SK-N-SH (cell line): ENCODE measurements around the gene SLAMF7. TPM values are rescaled to one million over a fixed set of nuclear protein-coding genes. Genes with fewer than 3 reads are reported as not detected.
"Not testable (repeated sequence)": the region's sequence is repeated elsewhere in the genome, so short reads cannot be mapped to it uniquely, and the experiment has no call there.

Experiments used
- CTCF ChIA-PET: fragments of 300-600, 350-600 bp; formaldehyde crosslinking; extraction: SDS; loops from one replicate; lab custom pipeline; 2021; lab: Yijun Ruan, JAX
- POLR2A ChIA-PET: fragments of 350-600 bp; sonication (Branson Sonifier 250); formaldehyde crosslinking; extraction: SDS; loops from one replicate; lab custom pipeline; 2020; ENCODE audit warnings: antibody characterized with exemption, inconsistent platforms; lab: Yijun Ruan, JAX
- DNase-seq: peaks from one replicate; pipeline ENCODE4 v3.0.0; 2012
- H2AFZ ChIP-seq: fragments of 200-600 bp; sonication (generic); 2 replicates; pipeline ENCODE4 v1.8.1; 2016; ENCODE audit warnings: antibody characterized with exemption, mild to moderate bottlenecking, low read depth
- H3F3A ChIP-seq: fragments of 200-600 bp; sonication (generic); replicated peaks from 2 replicates; pipeline ENCODE3; 2016; ENCODE audit warnings: antibody characterized with exemption, mild to moderate bottlenecking; ENCODE audit not compliant: insufficient read depth
- H3K27ac ChIP-seq, 2 experiments: fragments of 200-500 bp in 1 of 2; fragments of 200-600 bp in 1 of 2; sonication (Bioruptor generic) in 1 of 2; sonication (generic), shearing (Covaris generic) in 1 of 2; 2 replicates each; pipeline versions ENCODE4 v1.5.1 to v1.6.1; 2014 to 2016; ENCODE audit warnings: low read depth in 2 of 2, inconsistent platforms in 1 of 2, low read length in 1 of 2, mild to moderate bottlenecking in 1 of 2, mixed read lengths in 1 of 2
- H3K27me3 ChIP-seq: fragments of 200-600 bp; sonication (generic), shearing (Covaris generic); 2 replicates; pipeline ENCODE4 v1.6.1; 2016; ENCODE audit warnings: mixed run types; ENCODE audit not compliant: insufficient read depth
- H3K36me3 ChIP-seq, 2 experiments: fragments of 200-500 bp in 1 of 2; fragments of 200-600 bp in 1 of 2; sonication (Bioruptor generic) in 1 of 2; sonication (generic) in 1 of 2; replicated peaks in 1 of 2; 2 replicates each; pipeline versions ENCODE3 to v1.5.1; 2014 to 2016; ENCODE audit warnings: low read length in 1 of 2, mild to moderate bottlenecking in 1 of 2; ENCODE audit not compliant: insufficient read depth in 2 of 2, control insufficient read depth in 1 of 2
- H3K4me1 ChIP-seq, 2 experiments: fragments of 200-500 bp in 1 of 2; fragments of 200-600 bp in 1 of 2; sonication (Bioruptor generic) in 1 of 2; sonication (generic), shearing (Covaris generic) in 1 of 2; 2 replicates each; pipeline versions ENCODE4 v1.5.1 to v1.6.1; 2014 to 2016; ENCODE audit warnings: low read depth in 1 of 2, low read length in 1 of 2, mixed run types in 1 of 2; ENCODE audit not compliant: insufficient read depth in 2 of 2, control insufficient read depth in 1 of 2
- H3K4me2 ChIP-seq: fragments of 200-600 bp; sonication (generic), shearing (Covaris generic); 2 replicates; pipeline ENCODE4 v1.6.1; 2017; ENCODE audit warnings: mixed run types
- H3K4me3 ChIP-seq, 2 experiments: fragments of 200-500 bp in 1 of 2; fragments of 200-600 bp in 1 of 2; sonication (Bioruptor generic) in 1 of 2; sonication (generic), shearing (Covaris generic) in 1 of 2; 2 replicates each; pipeline versions ENCODE4 v1.5.1 to v1.8.1; 2014 to 2016; ENCODE audit warnings: low read depth in 2 of 2, inconsistent platforms in 1 of 2, low read length in 1 of 2, mild to moderate bottlenecking in 1 of 2, mixed read lengths in 1 of 2, moderate library complexity in 1 of 2
- H3K79me2 ChIP-seq: fragments of 200-600 bp; sonication (generic); 2 replicates; pipeline ENCODE4 v1.8.1; 2017; ENCODE audit warnings: mild to moderate bottlenecking; ENCODE audit not compliant: insufficient read depth
- H3K9ac ChIP-seq: fragments of 200-600 bp; sonication (generic); 2 replicates; pipeline ENCODE4 v1.6.1; 2017; ENCODE audit warnings: mixed run types
- H3K9me2 ChIP-seq: fragments of 200-600 bp; sonication (generic); 2 replicates; pipeline ENCODE4 v1.6.1; 2017; ENCODE audit warnings: mixed run types
- H3K9me3 ChIP-seq: fragments of 200-600 bp; sonication (generic); 2 replicates; pipeline ENCODE4 v1.6.1; 2017; ENCODE audit warnings: mixed run types, mild to moderate bottlenecking, moderate library complexity
- H4K20me1 ChIP-seq: fragments of 200-600 bp; sonication (generic); 2 replicates; pipeline ENCODE4 v1.6.1; 2017; ENCODE audit warnings: mild to moderate bottlenecking, mixed run types; ENCODE audit not compliant: insufficient read depth
- ELF1 ChIP-seq: IDR thresholded peaks from 2 replicates; pipeline ENCODE4 v1.4.0; 2012
- EP300 ChIP-seq, 2 experiments: IDR thresholded peaks; 2 replicates each; pipeline versions ENCODE4 v1.4.0 to v1.6.1; 2012; ENCODE audit warnings: borderline replicate concordance in 1 of 2, low read depth in 1 of 2, low read length in 1 of 2
- EZH2phosphoT487 ChIP-seq: fragments of 200-600 bp; sonication (generic); IDR thresholded peaks from 2 replicates; pipeline ENCODE4 v1.6.1; 2017; ENCODE audit warnings: low read depth, mixed run types, mild to moderate bottlenecking, antibody characterized with exemption, moderate library complexity, borderline replicate concordance
- FOSL2 ChIP-seq: IDR thresholded peaks from 2 replicates; pipeline ENCODE4 v1.4.0; 2012; ENCODE audit warnings: low read depth, mild to moderate bottlenecking, moderate library complexity, borderline replicate concordance
- FOXJ3 ChIP-seq: sonication (generic); formaldehyde crosslinking; IDR thresholded peaks from 2 replicates; pipeline ENCODE4 v1.5.1; 2020; ENCODE audit warnings: mild to moderate bottlenecking, missing genetic modification reagents
- GABPA ChIP-seq: IDR thresholded peaks from 2 replicates; pipeline ENCODE4 v1.4.0; 2012; ENCODE audit warnings: low read depth, mild to moderate bottlenecking
- MXI1 ChIP-seq: IDR thresholded peaks from 2 replicates; pipeline ENCODE4 v1.6.1; 2012; ENCODE audit warnings: mild to moderate bottlenecking, low read depth, low read length, improper control_type of control experiment
- NFIC ChIP-seq: IDR thresholded peaks from 2 replicates; pipeline ENCODE4 v1.4.0; 2012; ENCODE audit warnings: borderline replicate concordance
- NRF1 ChIP-seq: IDR thresholded peaks from 2 replicates; pipeline ENCODE4 v1.6.1; 2012; ENCODE audit warnings: low read depth, mild to moderate bottlenecking, low read length
- PBX3 ChIP-seq: IDR thresholded peaks from 2 replicates; pipeline ENCODE4; 2012
- POLR2AphosphoS5 ChIP-seq: IDR thresholded peaks from 2 replicates; pipeline ENCODE4 v1.6.1; 2012; ENCODE audit warnings: low read depth, low read length
- RCOR1 ChIP-seq: fragments of 150-350 bp; IDR thresholded peaks from 2 replicates; pipeline ENCODE4 v1.6.1; 2017; ENCODE audit warnings: antibody characterized with exemption, low read length
- RXRA ChIP-seq: IDR thresholded peaks from 2 replicates; pipeline ENCODE4 v1.4.0; 2012; ENCODE audit warnings: low read depth, mild to moderate bottlenecking, borderline replicate concordance
- SMC3 ChIP-seq: IDR thresholded peaks from 2 replicates; pipeline ENCODE4 v1.6.1; 2012; ENCODE audit warnings: low read depth, low read length, improper control_type of control experiment
- YY1 ChIP-seq: IDR thresholded peaks from 2 replicates; pipeline ENCODE4 v1.4.0; 2012; ENCODE audit warnings: low read depth, mild to moderate bottlenecking
- ZBTB33 ChIP-seq: IDR thresholded peaks from 2 replicates; pipeline ENCODE4 v1.4.0; 2012; ENCODE audit warnings: low read depth, borderline replicate concordance
- WGBS: methylation state at CpG from one replicate; pipeline ENCODE4 v1.1.6; 2017; ENCODE audit warnings: low lambda C conversion rate; 5-methylcytosine and 5-hydroxymethylcytosine counted together
- polyA plus RNA-seq, 3 experiments: library from polyadenylated mRNA; depleted of rRNA; stranded (reverse); fragments of >200 nt; gene quantifications; 2 replicates each; pipeline ENCODE4 v1.2.3, GENCODE V29; 2012
- TF ChIP-seq, protein P1 (sequence below): fragments of 200-600 bp; sonication (generic); IDR thresholded peaks from 2 replicates; pipeline ENCODE4 v1.6.1; 2017; ENCODE audit warnings: antibody characterized with exemption, mild to moderate bottlenecking, moderate library complexity

The SLAMF7 gene
- polyA plus RNA-seq, 1 of the 3 experiments (the other 2 are of a cell fraction), result not detected

DNA sequence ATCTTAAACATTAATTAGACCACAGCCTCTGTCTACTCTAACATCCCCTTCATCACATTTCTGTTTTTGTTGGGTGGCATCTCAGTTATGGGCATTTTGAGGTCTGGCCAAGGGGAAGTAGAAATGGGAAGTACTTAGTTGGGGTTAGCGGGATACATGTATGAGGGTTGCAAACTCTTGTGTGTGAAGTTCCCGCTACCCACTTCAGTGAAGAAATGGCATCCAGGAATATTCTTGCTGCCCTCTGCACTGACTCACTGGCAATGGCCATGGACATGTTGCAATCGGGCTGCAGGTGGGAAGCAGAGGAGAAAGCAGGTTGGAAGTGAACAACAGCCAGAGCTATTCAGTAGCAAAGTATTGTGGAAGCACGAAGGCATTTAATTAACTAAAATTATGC lies 34.8 kb upstream of the SLAMF7 start:
- Histone ChIP-seq H3K27ac (no peak overlapping the region), H3K4me1 (no peaks in the 10 kb centered on the region), H3K36me3 (no peaks in the 10 kb centered on the region), H3F3A (no peaks in the 10 kb centered on the region), H3K4me3 (no peak overlapping the region), H2AFZ (no peak overlapping the region), H3K9me2 (no peaks in the 10 kb centered on the region), H3K4me2 (no peak overlapping the region), H3K27me3 (peaks cover 21% of the 10 kb centered on the region; the same call in 1 of the 2 replicates), H3K9me3 (no peaks in the 10 kb centered on the region), H3K79me2 (no peaks in the 10 kb centered on the region), H4K20me1 (no peaks in the 10 kb centered on the region), H3K9ac (no peak overlapping the region)
- ChIA-PET CTCF (interaction anchor here (0.9 kb wide), 1 partner anchor 23 kb away, joined by 3 read pairs; no protein-coding TSS in a partner anchor), POLR2A (no interaction called here)
- 7% methylated on average over 4 of the region's 4 CpGs for WGBS
- TF ChIP-seq POLR2AphosphoS5, result no peak
- no peak for TF ChIP-seq FOSL2
- TF ChIP-seq EZH2phosphoT487, result no peak
- TF ChIP-seq RCOR1, result no peak
- no peak for TF ChIP-seq FOXJ3
- no peak for TF ChIP-seq EP300 (IDR thresholded peaks at IDR 0.05; ENCODE audit: borderline replicate concordance in 1 of 2, low read depth in 1 of 2, low read length in 1 of 2)
- no peak for TF ChIP-seq ELF1
- TF ChIP-seq MXI1, result no peak
- no peak for DNase-seq

GRCh38 chr1:160705212-160705621 lies 33.8 kb upstream of the SLAMF7 start:
- CTCF ChIA-PET, result interaction anchor here (0.9 kb wide), 1 partner anchor 22 kb away, joined by 3 read pairs; no protein-coding TSS in a partner anchor

GRCh38 chr1:160705742-160706141 lies 33.3 kb upstream of the SLAMF7 start:
- no peaks in the 10 kb centered on the region for H3K36me3 ChIP-seq
- no peaks in the 10 kb centered on the region for H3F3A ChIP-seq
- CTCF ChIA-PET, result no interaction called here
- H2AFZ ChIP-seq, result no peak overlapping the region
- H3K4me1 ChIP-seq, result no peaks in the 10 kb centered on the region
- peaks cover 25% of the 10 kb centered on the region; the same call in 1 of the 2 replicates for H3K27me3 ChIP-seq
- no peak for DNase-seq
- no peaks in the 10 kb centered on the region for H3K9me3 ChIP-seq
- POLR2A ChIA-PET, result no interaction called here
- no peaks in the 10 kb centered on the region for H4K20me1 ChIP-seq
- H3K9ac ChIP-seq, result no peak overlapping the region
- H3K4me2 ChIP-seq, result no peak overlapping the region
- H3K9me2 ChIP-seq, result no peaks in the 10 kb centered on the region
- H3K79me2 ChIP-seq, result no peaks in the 10 kb centered on the region
- no peak overlapping the region for H3K4me3 ChIP-seq
- H3K27ac ChIP-seq, result no peak overlapping the region
- TF ChIP-seq RXRA, result no peak
- no peak for TF ChIP-seq FOSL2
- TF ChIP-seq, protein P1, sequence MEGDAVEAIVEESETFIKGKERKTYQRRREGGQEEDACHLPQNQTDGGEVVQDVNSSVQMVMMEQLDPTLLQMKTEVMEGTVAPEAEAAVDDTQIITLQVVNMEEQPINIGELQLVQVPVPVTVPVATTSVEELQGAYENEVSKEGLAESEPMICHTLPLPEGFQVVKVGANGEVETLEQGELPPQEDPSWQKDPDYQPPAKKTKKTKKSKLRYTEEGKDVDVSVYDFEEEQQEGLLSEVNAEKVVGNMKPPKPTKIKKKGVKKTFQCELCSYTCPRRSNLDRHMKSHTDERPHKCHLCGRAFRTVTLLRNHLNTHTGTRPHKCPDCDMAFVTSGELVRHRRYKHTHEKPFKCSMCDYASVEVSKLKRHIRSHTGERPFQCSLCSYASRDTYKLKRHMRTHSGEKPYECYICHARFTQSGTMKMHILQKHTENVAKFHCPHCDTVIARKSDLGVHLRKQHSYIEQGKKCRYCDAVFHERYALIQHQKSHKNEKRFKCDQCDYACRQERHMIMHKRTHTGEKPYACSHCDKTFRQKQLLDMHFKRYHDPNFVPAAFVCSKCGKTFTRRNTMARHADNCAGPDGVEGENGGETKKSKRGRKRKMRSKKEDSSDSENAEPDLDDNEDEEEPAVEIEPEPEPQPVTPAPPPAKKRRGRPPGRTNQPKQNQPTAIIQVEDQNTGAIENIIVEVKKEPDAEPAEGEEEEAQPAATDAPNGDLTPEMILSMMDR, result no peak
- no peak for TF ChIP-seq MXI1
- TF ChIP-seq YY1, result no peak
- no peak for TF ChIP-seq EZH2phosphoT487
- TF ChIP-seq GABPA, result no peak
- no peak for TF ChIP-seq POLR2AphosphoS5
- TF ChIP-seq NRF1, result no peak
- no peak for TF ChIP-seq NFIC
- no peak for TF ChIP-seq RCOR1
- TF ChIP-seq ZBTB33, result no peak
- TF ChIP-seq SMC3, result no peak
- TF ChIP-seq ELF1, result no peak
- no peak for TF ChIP-seq PBX3

More at GRCh38 chr1:160705212-160705621, 33.8 kb upstream of the SLAMF7 start:
- H4K20me1 ChIP-seq, DNase-seq, H3K4me3 ChIP-seq, H3K36me3 ChIP-seq, H3K9me2 ChIP-seq, H2AFZ ChIP-seq, H3K4me2 ChIP-seq, H3K27ac ChIP-seq, H3K9ac ChIP-seq, POLR2A ChIA-PET, H3K4me1 ChIP-seq, H3K79me2 ChIP-seq, H3K9me3 ChIP-seq, H3F3A ChIP-seq: not testable (repeated sequence)
- WGBS, result 6% methylated on average over 3 of the region's 3 CpGs
- H3K27me3 ChIP-seq, result peaks cover 21% of the 10 kb centered on the region; the same call in 1 of the 2 replicates
